PFSK-1 (cell line): Measurements from ENCODE around the gene PCDHGA1.

Experiments
- FOXP2 ChIP-seq: optimal IDR thresholded peaks from 2 replicates; pipeline ENCODE3; 2011; ENCODE audit warnings: borderline replicate concordance, control low read depth, inconsistent platforms; ENCODE audit not compliant: insufficient read depth; ENCODE audit errors: extremely low read length, extremely low read depth
- POLR2AphosphoS5 ChIP-seq: IDR thresholded peaks from 2 replicates; pipeline ENCODE4 v1.6.1; 2012; ENCODE audit warnings: low read depth, mild to moderate bottlenecking, control low read depth, low read length, moderate library complexity
- SIN3A ChIP-seq: IDR thresholded peaks from 2 replicates; pipeline ENCODE4 v1.6.1; 2012; ENCODE audit warnings: mild to moderate bottlenecking, low read length, moderate library complexity, borderline replicate concordance; ENCODE audit not compliant: insufficient read depth
- TAF1 ChIP-seq: IDR thresholded peaks from 2 replicates; pipeline ENCODE4 v1.6.1; 2012; ENCODE audit warnings: low read length, control low read depth, borderline replicate concordance; ENCODE audit not compliant: insufficient read depth
- TF ChIP-seq, protein P1 (sequence below), 2 experiments: IDR thresholded peaks; 2 replicates each; pipeline versions ENCODE4 v1.6.1 to v1.8.0; 2011 to 2012; ENCODE audit warnings: low read depth in 2 of 2, low read length in 2 of 2, control low read depth in 1 of 2, inconsistent platforms in 1 of 2, mild to moderate bottlenecking in 1 of 2, moderate library complexity in 1 of 2; ENCODE audit not compliant: insufficient read depth in 1 of 2

PCDHGA1 gene

DNA sequence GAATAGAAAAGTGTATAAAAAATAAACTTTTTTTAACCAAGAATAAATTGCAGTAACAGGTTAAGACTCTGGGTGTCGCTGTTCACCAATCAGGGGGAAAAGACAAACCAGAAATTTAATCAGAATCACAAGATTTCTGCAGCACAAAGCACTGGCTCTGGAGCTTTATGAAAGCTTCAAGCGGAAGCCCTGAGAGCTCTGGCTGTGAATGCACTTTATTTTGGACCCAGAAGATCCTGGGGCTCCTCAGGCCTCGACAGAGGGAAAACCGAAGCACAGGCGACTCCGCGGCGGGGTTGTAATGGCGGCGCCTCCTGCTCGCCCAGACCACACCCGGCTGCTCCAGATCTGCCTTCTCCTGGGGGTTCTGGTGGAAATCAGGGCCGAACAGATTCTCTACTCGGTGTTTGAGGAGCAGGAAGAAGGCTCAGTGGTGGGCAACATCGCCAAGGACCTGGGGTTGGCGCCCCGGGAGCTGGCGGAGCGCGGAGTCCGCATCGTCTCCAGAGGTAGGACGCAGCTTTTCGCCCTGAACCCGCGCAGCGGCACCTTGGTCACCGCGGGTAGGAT lies 24.7 kb downstream of the PCDHGA1 start, which contains the start of gene PCDHGA4:
Gene PCDHGA4 (plus strand): TSS at position 122 of the 570 bp plus-strand sequence. CDS start 87 bp downstream, at position 209.
- TF ChIP-seq, protein P1, sequence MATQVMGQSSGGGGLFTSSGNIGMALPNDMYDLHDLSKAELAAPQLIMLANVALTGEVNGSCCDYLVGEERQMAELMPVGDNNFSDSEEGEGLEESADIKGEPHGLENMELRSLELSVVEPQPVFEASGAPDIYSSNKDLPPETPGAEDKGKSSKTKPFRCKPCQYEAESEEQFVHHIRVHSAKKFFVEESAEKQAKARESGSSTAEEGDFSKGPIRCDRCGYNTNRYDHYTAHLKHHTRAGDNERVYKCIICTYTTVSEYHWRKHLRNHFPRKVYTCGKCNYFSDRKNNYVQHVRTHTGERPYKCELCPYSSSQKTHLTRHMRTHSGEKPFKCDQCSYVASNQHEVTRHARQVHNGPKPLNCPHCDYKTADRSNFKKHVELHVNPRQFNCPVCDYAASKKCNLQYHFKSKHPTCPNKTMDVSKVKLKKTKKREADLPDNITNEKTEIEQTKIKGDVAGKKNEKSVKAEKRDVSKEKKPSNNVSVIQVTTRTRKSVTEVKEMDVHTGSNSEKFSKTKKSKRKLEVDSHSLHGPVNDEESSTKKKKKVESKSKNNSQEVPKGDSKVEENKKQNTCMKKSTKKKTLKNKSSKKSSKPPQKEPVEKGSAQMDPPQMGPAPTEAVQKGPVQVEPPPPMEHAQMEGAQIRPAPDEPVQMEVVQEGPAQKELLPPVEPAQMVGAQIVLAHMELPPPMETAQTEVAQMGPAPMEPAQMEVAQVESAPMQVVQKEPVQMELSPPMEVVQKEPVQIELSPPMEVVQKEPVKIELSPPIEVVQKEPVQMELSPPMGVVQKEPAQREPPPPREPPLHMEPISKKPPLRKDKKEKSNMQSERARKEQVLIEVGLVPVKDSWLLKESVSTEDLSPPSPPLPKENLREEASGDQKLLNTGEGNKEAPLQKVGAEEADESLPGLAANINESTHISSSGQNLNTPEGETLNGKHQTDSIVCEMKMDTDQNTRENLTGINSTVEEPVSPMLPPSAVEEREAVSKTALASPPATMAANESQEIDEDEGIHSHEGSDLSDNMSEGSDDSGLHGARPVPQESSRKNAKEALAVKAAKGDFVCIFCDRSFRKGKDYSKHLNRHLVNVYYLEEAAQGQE (IDR thresholded peaks at IDR 0.05; ENCODE audit: insufficient read depth in 1 of 2, low read depth in 2 of 2, low read length in 2 of 2): no peak
- TF ChIP-seq FOXP2 (no peak), SIN3A (no peak), TAF1 (no peak), POLR2AphosphoS5 (no peak)

DNA sequence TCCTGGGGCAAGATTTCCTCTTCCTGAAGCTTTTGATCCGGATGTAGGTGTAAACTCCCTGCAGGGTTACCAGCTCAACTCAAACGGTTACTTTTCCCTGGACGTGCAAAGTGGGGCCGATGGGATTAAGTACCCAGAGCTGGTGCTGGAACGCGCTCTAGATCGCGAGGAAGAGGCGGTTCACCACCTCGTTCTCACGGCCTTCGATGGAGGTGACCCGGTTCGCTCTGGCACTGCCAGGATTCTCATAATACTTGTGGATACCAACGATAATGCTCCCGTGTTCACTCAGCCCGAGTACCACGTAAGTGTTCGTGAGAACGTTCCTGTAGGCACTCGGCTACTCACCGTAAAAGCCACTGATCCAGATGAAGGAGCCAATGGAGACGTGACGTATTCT lies 25.3 kb downstream of the PCDHGA1 start:
- TF ChIP-seq TAF1 (no peak), POLR2AphosphoS5 (no peak), SIN3A (no peak), FOXP2 (no peak)
- TF ChIP-seq, protein P1 (IDR thresholded peaks at IDR 0.05; ENCODE audit: insufficient read depth in 1 of 2, low read depth in 2 of 2, low read length in 2 of 2): no peak

GRCh38 chr5:141356133-141356532 lies 25.8 kb downstream of the PCDHGA1 start:
- TF ChIP-seq TAF1 (no peak), SIN3A (no peak)

DNA sequence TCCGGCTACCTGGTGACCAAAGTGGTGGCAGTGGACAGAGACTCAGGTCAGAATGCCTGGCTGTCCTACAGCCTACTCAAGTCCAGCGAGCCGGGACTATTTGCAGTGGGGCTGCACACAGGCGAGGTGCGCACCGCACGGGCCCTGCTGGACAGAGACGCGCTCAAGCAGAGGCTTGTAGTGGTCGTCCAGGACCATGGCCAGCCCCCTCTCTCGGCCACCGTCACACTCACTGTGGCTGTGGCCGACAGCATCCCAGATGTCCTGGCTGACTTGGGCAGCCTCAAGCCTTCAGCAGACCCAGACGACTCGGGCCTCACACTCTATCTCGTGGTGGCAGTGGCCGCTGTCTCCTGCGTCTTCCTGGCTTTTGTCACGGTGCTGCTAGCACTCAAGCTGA lies 26.6 kb downstream of the PCDHGA1 start:
- TF ChIP-seq, protein P1 (IDR thresholded peaks at IDR 0.05; ENCODE audit: insufficient read depth in 1 of 2, low read depth in 2 of 2, low read length in 2 of 2): peak in 1 of 2 experiments; percentile 53; a peak in 1 of 4 replicates
- no peak for TF ChIP-seq POLR2AphosphoS5
- no peak for TF ChIP-seq TAF1
- TF ChIP-seq FOXP2: no peak
- no peak for TF ChIP-seq SIN3A

DNA sequence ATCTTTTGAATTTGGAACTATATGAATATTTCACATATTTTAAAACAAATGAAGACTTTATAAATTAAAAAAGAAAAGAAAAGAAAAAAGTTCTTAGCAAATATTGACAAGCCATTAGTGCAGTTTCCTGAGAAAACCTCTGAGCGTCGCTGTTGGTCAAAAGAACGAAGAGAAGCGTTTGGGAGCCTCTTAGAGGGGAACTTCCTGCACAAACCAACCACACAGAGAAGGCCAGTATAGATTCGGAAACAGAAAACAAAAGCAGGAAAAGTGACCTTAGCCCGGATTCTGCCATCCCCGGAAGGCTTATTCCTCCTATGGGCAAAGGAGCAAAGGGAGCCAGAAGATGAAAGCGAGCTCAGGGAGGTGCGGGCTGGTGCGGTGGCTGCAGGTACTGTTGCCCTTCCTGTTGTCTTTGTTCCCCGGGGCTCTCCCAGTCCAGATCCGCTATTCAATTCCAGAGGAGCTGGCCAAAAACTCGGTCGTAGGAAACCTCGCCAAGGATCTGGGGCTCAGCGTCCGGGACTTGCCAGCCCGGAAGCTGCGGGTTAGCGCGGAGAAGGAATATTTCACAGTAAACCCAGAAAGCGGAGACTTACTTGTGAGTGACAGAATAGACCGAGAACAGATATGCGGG lies 29.6 kb downstream of the PCDHGA1 start, which contains the start of gene PCDHGB2:
Gene PCDHGB2 (plus strand): TSS at position 205 of the 637 bp plus-strand sequence. CDS start 142 bp downstream, at position 347.
- no peak for TF ChIP-seq FOXP2
- TF ChIP-seq, protein P1 (IDR thresholded peaks at IDR 0.05; ENCODE audit: insufficient read depth in 1 of 2, low read depth in 2 of 2, low read length in 2 of 2): no peak
